ENCODE measurements around the gene TMEM108. TPM values are rescaled to one million over a fixed set of nuclear protein-coding genes. Genes with fewer than 3 reads are reported as not detected.

TMEM108 gene
- total RNA-seq, 1 donor from 2014 or later: 1.4 TPM

DNA sequence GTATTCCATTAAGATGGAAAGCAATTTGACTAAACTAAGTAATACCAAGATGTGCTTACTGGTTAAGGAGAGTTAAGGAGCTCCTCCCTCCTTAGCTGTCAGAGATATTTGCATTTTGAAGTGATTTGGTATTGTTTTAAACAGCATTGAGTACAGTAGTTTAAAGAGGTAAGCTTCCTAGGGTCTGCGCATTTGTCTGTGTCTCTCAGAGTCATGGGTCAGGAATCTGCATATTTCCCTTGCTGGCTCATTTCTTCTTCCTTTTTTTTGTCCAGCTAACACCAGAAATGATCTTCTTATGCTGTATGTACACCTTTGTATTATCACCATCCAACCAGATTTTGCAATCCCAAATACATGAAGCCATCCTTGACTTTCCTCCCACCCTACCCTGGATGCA is 198.7 kb downstream of the TMEM108 start:
- no peak for DNase-seq

DNA sequence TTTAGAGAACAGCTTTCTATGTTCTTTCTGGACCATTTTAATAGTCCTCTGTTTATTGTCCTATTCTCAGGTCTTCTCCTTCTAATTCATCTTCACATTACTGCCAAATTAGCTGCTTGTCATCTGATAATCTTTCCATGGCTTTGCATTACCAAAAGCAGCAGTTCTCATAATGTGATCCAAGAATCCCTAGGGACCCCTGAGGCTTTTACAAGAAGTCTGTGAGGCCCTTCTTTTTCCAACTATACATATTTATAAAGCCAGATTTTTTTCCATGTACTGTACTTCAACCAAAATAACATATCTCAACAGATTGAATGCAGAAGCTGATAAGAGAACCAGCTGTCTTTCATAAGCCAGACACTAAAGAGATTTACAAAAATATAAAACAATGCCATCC is 199.2 kb downstream of the TMEM108 start:
- DNase-seq: peak; percentile 69

DNA sequence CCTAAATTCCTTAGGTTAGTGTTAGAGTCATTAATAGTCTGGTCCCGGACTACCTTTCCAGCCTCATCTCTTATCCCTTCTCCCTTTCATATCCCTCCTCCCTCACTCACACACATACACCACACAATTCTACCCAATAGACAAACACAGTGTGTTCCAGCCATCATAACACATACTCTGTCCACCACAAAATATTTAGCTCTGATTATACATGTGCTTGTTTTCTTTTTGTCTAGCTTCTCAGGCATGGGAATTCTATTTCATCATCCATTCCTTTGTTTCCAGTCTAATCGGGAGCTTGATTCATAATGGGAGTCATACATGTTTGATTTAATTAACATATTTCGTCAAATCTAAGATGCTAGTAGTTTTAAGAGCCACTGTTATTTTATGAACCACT is 199.8 kb downstream of the TMEM108 start:
- no peak for DNase-seq

DNA sequence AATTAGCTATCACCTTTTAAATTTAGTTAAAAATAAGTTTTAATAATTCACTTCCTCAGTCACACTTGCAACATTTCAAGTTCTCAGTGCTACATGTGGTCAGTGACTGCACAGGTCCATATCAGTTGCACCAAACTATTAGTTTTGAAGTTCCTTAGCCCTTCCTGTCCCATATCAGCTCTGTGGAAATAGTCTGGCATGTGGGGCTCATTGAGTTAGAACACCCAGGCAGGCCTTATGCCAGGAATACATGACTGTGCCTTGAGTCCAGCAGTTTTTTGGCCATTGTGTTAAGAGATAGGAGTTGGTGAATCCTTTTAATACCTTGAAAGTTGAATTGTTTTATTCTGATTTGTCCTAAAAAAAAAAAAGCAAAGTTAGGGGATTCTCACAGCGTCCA is 207.9 kb downstream of the TMEM108 start:
- no peak for DNase-seq

DNA sequence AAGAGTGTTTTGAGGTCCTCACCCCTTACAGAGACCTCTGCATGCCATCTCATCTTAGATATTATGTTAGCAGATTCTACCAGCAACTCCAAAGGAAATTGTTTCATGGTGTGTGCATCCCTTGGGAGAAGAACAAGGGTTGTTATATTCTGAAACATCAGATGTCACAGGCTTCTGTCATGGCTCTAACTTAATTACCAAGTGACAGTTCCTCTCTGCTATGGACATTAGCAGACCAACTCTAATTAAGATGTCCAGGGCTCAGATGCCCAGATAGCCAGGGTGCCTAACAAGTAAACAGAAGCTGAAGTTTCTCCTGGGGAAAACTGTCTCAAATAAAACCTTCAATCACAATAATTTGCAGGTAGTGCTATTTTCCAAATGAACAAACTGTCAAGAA is 208.6 kb downstream of the TMEM108 start:
- DNase-seq: no peak

GRCh38 chr3:133248389-133248788 is 210.2 kb downstream of the TMEM108 start:
- DNase-seq: no peak

DNA sequence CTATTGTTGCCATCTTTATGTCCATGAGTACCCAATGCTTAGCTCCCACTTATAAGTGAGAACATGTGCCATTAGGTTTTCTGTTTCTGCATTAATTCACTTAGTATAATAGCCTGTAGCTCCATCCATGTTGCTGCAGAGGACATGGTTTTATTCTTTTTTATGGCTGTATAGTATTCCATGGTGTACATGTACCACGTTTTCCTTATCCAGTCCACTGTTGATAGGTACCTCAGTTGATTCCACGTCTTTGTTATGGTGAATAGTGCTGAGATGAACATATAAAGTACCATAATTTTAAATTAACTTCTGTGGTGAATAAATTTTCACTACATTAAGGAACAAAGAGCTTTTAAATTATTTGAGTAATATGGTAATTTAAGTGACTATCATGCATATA is 211.3 kb downstream of the TMEM108 start:
- DNase-seq: no peak

DNA sequence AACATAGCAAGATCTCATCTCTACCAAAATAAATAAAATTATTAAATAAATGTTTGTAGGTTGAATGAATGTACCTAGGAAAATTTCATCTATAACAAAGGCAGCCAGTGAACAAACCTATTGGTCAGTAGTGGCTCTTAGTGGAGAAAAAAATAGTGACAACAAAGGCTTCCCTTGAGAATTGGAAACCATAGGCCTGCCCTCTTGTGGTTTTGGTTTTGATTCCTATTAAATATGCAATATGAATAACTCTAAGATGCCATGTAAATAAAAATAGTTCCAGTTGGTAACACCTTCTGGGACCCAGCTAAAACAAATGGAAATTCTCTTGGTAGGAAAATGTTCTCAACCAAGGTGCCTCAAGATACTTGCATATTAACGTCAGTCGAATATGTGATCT is 216.0 kb downstream of the TMEM108 start:
- DNase-seq: no peak

DNA sequence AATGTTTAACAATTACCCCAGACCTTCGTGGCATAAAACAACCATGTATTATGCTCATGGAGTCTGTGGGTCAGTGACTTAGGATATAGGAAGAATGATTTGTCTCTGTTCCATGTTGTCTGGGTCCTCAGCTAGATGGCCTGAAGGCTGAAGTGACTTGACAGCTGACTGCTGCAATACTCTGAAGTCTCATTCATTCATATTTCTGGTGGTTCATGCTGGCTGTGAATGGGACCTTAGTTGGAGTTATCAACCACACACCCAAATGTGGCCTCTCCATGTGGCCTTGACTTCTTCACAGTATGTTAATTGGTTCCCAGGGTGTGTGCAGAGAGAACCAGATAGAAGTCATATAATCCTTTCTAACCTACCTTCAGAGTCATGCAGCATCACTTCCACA is 216.5 kb downstream of the TMEM108 start:
- no peak for DNase-seq

- no peak for DNase-seq
Measured at GRCh38 chr3:133256787-133257483, 218.7 kb downstream of the TMEM108 start.

- DNase-seq: no peak
Measured at GRCh38 chr3:133258358-133258757, 220.2 kb downstream of the TMEM108 start.

- no peak for DNase-seq
Measured at GRCh38 chr3:133259767-133260166, 221.6 kb downstream of the TMEM108 start.

GRCh38 chr3:133262333-133262732 is 224.1 kb downstream of the TMEM108 start:
- no peak for DNase-seq

DNA sequence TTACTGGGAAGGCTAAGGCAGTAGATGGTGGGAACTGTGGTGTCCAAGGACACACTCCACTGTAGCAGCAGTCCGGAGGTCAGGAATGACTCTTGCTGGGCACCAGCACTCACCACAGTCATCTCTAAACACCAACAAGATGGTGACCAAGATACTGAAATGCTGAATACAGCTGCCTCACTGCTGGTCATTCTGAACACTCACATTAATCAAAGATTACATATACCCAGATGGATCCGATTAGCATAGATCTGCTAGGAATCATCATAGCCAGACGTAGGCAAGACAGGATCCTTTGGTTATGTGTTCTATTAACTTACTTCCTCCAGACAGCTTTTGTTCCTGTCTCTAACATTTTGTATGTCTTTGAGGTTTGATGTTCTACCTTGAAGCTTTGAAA is 226.7 kb downstream of the TMEM108 start:
- DNase-seq: no peak

DNA sequence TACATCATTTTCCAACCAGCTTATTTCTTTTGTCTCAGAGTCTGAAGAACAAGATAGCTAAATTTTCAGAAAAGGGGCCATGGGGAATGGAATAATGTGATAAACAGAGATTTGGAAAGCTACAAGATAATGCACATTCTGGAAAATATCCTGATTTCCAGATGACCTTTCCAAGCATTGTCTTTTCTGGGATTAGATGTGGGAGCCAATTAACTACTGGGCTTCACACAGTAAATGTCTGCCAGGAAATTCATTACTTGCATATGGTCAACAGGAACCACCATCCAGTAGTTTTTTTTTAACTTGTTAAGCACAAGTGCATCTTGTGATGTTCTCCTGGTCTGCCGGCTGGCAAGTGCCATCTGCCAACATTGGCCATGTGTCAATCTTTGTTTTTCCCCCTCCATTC is 230.5 kb downstream of the TMEM108 start:
- peak; percentile 89 for DNase-seq

GRCh38 chr3:133269393-133269792 is 231.2 kb downstream of the TMEM108 start:
- no peak for DNase-seq

DNA sequence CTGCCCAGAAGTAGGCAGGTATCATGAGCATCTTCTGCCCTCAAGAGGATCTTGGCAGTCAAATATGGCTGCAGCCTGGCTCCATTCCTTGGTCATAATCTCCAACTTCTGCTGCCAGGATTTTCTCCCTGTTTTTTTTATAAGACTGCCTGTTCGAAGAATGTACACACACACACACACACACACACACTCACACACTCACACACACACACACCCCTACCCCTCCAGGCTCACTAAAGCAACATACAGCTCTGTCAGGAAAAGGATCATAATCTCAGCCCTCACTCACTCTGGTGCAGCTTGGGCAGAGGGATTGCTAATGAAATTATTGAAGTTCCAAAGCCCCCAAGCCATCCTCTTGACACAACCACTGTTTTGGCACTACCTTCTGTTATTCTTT is 232.4 kb downstream of the TMEM108 start:
- no peak for DNase-seq

GRCh38 chr3:133271042-133271441 is 232.9 kb downstream of the TMEM108 start:
- DNase-seq: no peak

GRCh38 chr3:133271539-133271938 is 233.3 kb downstream of the TMEM108 start:
- no peak for DNase-seq

DNA sequence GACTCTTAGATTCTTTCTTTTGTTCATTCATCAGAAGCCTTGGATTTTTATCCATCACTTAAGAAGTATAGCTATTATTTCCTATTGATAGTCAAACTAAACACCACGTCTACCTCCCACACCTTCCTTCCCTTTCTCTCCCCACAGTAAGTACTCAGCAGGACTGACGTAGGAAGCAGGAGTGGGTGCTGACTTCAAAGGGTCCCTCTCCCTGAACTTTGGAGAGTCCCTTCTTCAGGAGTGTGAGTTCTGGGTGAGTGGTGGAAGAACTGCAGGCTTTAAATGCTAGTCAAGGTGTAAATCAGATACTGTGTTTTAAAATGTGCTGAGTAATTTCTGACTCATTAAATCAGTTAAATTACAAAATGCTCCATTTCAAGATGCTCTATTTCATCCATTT is 235.2 kb downstream of the TMEM108 start:
- DNase-seq: no peak

GRCh38 chr3:133274477-133274876 is 236.3 kb downstream of the TMEM108 start:
- no peak for DNase-seq

DNA sequence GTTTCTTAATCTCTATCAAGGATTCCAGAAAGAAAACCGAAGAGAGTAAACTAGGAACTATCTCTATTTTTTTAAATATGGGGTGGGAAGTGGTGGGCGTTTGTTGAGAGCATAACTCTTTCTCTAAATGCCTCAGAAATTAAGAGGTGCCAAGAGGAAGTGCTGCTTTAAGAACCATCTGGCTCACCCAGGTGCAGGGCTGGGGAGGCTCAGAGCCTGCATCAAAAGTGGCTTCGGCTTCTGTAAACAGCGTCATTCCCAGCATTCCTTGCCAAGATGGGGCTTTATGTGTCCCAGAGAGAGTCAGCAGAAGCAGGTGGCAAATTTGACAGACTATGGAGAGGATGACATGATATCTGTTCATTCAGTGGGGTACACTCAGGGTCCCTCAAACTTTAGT is 238.4 kb downstream of the TMEM108 start:
- DNase-seq: no peak

- DNase-seq: no peak
Measured at GRCh38 chr3:133277813-133278212, 239.6 kb downstream of the TMEM108 start.

- DNase-seq: no peak
Measured at GRCh38 chr3:133278260-133279043, 240.3 kb downstream of the TMEM108 start.
